Measurements from ENCODE around the gene USP7. TPM values are rescaled to one million over a fixed set of nuclear protein-coding genes. Genes with fewer than 3 reads are reported as not detected.

USP7 gene
- total RNA-seq, 1 experiment from 2014 or later, result 73.8 TPM

DNA sequence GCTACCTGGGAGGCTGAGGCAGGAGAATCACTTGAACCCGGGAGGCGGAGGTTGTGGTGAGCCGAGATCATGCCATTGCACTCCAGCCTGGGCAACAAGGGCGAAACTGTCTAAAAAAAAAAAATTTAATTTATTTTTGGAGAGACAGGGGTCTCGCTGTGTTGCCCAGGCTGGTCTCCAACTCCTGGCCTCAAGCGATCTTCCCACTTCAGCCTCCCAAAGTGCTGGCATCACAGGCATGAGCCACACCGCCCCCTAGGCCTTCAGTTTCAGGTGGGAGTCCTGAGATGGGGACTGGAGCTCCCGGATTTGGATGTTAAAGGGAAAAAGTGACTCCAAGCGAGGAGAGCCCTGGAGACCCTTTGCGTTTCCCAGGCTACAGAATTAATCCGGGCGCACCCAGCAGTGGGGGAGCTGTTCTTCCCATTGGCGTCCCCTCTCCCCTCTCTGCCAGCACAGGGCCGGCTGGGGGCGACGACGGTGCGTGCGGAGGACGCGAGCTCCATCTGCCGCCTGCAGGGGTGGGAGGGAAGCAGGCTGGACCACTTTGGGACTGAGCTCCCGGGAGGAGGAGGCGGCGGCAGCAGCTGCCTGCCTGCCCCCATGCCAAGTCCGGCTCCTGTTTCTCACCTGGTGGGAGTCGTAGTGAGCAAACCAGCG lies 49.3 kb upstream of the USP7 start:
- POLR2A ChIA-PET (ENCODE audit: unreplicated experiment), result no interaction called here
- no peak overlapping the region for H3K4me2 ChIP-seq (ENCODE audit: low read length)
- no peaks in the 10 kb centered on the region for H3K36me3 ChIP-seq (ENCODE audit: low read depth, low read length)
- H3K4me3 ChIP-seq (ENCODE audit: low read length), result no peak overlapping the region
- no peaks in the 10 kb centered on the region for H3F3A ChIP-seq (ENCODE audit: low read length, unreplicated experiment)
- no peaks in the 10 kb centered on the region for H3K9me2 ChIP-seq (replicated peaks; ENCODE audit: low read length)
- no peak overlapping the region for H3K9ac ChIP-seq (ENCODE audit: low read length)
- no peaks in the 10 kb centered on the region for H3K79me2 ChIP-seq (ENCODE audit: low read length)
- H4K20me1 ChIP-seq (ENCODE audit: low read length), result no peaks in the 10 kb centered on the region
- no peaks in the 10 kb centered on the region for H3K4me1 ChIP-seq (ENCODE audit: insufficient read depth, low read length)
- H3K27ac ChIP-seq (ENCODE audit: low read length), result no peak overlapping the region
- no peak overlapping the region for H2AFZ ChIP-seq (ENCODE audit: low read length)
- TF ChIP-seq EZH2 (IDR thresholded peaks at IDR 0.05; ENCODE audit: low read length, unreplicated experiment) (no peak), EZH2phosphoT487 (IDR thresholded peaks at IDR 0.05; ENCODE audit: borderline replicate concordance, low read length) (no peak), CTCF (conservative IDR thresholded peaks at IDR 0.05; ENCODE audit: low read depth, low read length) (no peak)
- DNase-seq, result no peak
- intact Hi-C loops (cut with micrococcal nuclease), result no loop called here
- H3K9me3 ChIP-seq (ENCODE audit: low read length), result no peaks in the 10 kb centered on the region
- no peaks in the 10 kb centered on the region for H3K27me3 ChIP-seq (ENCODE audit: low read length)
- no TSS peak for BruUV-seq (replicated peaks)
- CTCF ChIA-PET, result interaction anchor here (0.5 kb wide), 1 partner anchor 9 kb away, joined by 3 read pairs; no protein-coding TSS in a partner anchor
- ATAC-seq, result no peak

GRCh38 chr16:9012330-9012729 lies 48.6 kb upstream of the USP7 start:
- CTCF ChIA-PET, result no interaction called here
- no peak overlapping the region for H3K9ac ChIP-seq (ENCODE audit: low read length)
- no peak for ATAC-seq
- no peaks in the 10 kb centered on the region for H3K79me2 ChIP-seq (ENCODE audit: low read length)
- no peak for DNase-seq
- H3K9me3 ChIP-seq (ENCODE audit: low read length), result no peaks in the 10 kb centered on the region
- no peak overlapping the region for H3K4me2 ChIP-seq (ENCODE audit: low read length)
- POLR2A ChIA-PET (ENCODE audit: unreplicated experiment), result no interaction called here
- no peaks in the 10 kb centered on the region for H3K36me3 ChIP-seq (ENCODE audit: low read depth, low read length)
- H3K9me2 ChIP-seq (replicated peaks; ENCODE audit: low read length), result no peaks in the 10 kb centered on the region
- H3K4me3 ChIP-seq (ENCODE audit: low read length), result no peak overlapping the region
- intact Hi-C loops (cut with micrococcal nuclease), result no loop called here
- no peaks in the 10 kb centered on the region for H3K4me1 ChIP-seq (ENCODE audit: insufficient read depth, low read length)
- H3K27ac ChIP-seq (ENCODE audit: low read length), result no peak overlapping the region
- no TSS peak for BruUV-seq (replicated peaks)
- no peaks in the 10 kb centered on the region for H4K20me1 ChIP-seq (ENCODE audit: low read length)
- no peak for TF ChIP-seq CTCF (conservative IDR thresholded peaks at IDR 0.05; ENCODE audit: low read depth, low read length)
- no peak for TF ChIP-seq EZH2phosphoT487 (IDR thresholded peaks at IDR 0.05; ENCODE audit: borderline replicate concordance, low read length)
- no peak for TF ChIP-seq EZH2 (IDR thresholded peaks at IDR 0.05; ENCODE audit: low read length, unreplicated experiment)
- H2AFZ ChIP-seq (ENCODE audit: low read length), result no peak overlapping the region
- no peaks in the 10 kb centered on the region for H3F3A ChIP-seq (ENCODE audit: low read length, unreplicated experiment)
- no peaks in the 10 kb centered on the region for H3K27me3 ChIP-seq (ENCODE audit: low read length)

- Histone ChIP-seq H3K79me2 (ENCODE audit: low read length) (no peaks in the 10 kb centered on the region), H3K4me2 (ENCODE audit: low read length) (peak overlapping the region; percentile 70), H4K20me1 (ENCODE audit: low read length) (no peaks in the 10 kb centered on the region), H3K27ac (ENCODE audit: low read length) (no peak overlapping the region), H3K27me3 (ENCODE audit: low read length) (no peaks in the 10 kb centered on the region), H3K36me3 (ENCODE audit: low read depth, low read length) (no peaks in the 10 kb centered on the region), H3K9me2 (replicated peaks; ENCODE audit: low read length) (no peaks in the 10 kb centered on the region), H3K9me3 (ENCODE audit: low read length) (no peaks in the 10 kb centered on the region), H2AFZ (ENCODE audit: low read length) (peak overlapping the region; percentile 66), H3F3A (ENCODE audit: low read length, unreplicated experiment) (no peaks in the 10 kb centered on the region), H3K4me1 (ENCODE audit: insufficient read depth, low read length) (no peaks in the 10 kb centered on the region), H3K9ac (ENCODE audit: low read length) (no peak overlapping the region), H3K4me3 (ENCODE audit: low read length) (peak overlapping the region; percentile 42; the same call in 1 of the 2 replicates)
- no peak for TF ChIP-seq EZH2phosphoT487 (IDR thresholded peaks at IDR 0.05; ENCODE audit: borderline replicate concordance, low read length)
- TF ChIP-seq CTCF (conservative IDR thresholded peaks at IDR 0.05; ENCODE audit: low read depth, low read length), result peak; percentile 81
- no peak for TF ChIP-seq EZH2 (IDR thresholded peaks at IDR 0.05; ENCODE audit: low read length, unreplicated experiment)
- no TSS peak for BruUV-seq (replicated peaks)
- ATAC-seq, result peak; percentile 99
- POLR2A ChIA-PET (ENCODE audit: unreplicated experiment), result no interaction called here
- CTCF ChIA-PET, result interaction anchor here (0.5 to 1.2 kb wide), 14 partner anchors 11 to 439 kb away, joined by 3 to 14 read pairs (median 4); no protein-coding TSS in a partner anchor
- DNase-seq, result peak; percentile 65
- intact Hi-C loops (cut with micrococcal nuclease), result loop anchor here (5.0 to 10.0 kb wide), 2 partner anchors 74 to 101 kb away; no protein-coding TSS in a partner anchor
Observed at GRCh38 chr16:9008601-9009260, 45.0 kb upstream of the USP7 start.
